H1 (cell line): ENCODE data around the gene LMO2. TPM values are rescaled to one million over a fixed set of nuclear protein-coding genes. Genes with fewer than 3 reads are reported as not detected.

Source experiments
- CTCF ChIA-PET: fragments of 300-600 bp; sonication (Branson Sonifier 250); formaldehyde crosslinking; loops from one replicate; lab custom pipeline; 2021; ENCODE audit not compliant: partially characterized antibody; lab: Charles Lee
- POLR2A ChIA-PET: fragments of 300-600 bp; sonication (Branson Sonifier 250); formaldehyde crosslinking; loops from one replicate; lab custom pipeline; 2021; ENCODE audit warnings: inconsistent platforms; ENCODE audit not compliant: partially characterized antibody; lab: Charles Lee
- DNase-seq, 2 experiments: peaks; one replicate each; pipeline versions ENCODE4 v3.0.0 to v3.0.0-alpha.2; 2010 to 2022; ENCODE audit warnings: low spot score in 2 of 2, low read depth in 1 of 2, mixed read lengths in 1 of 2
- FAIRE-seq: peaks from 2 replicates; lab custom pipeline; 2011; peaks lifted over from hg19 to GRCh38; lab: Jason Lieb, UNC
- H2AFZ ChIP-seq: 2 replicates; pipeline ENCODE4 v1.8.1; 2012; ENCODE audit warnings: low read length, inconsistent platforms
- H2AK5ac ChIP-seq: 2 replicates; pipeline ENCODE4 v1.6.1; 2013; ENCODE audit warnings: low read depth, low read length
- H2BK120ac ChIP-seq: replicated peaks from 2 replicates; pipeline ENCODE3; 2013; ENCODE audit warnings: low read depth, low read length, inconsistent platforms
- H2BK12ac ChIP-seq: 2 replicates; pipeline ENCODE4 v1.6.1; 2013; ENCODE audit warnings: low read depth, low read length
- H2BK15ac ChIP-seq: 2 replicates; pipeline ENCODE4 v1.6.1; 2013; ENCODE audit warnings: low read length
- H2BK20ac ChIP-seq: 2 replicates; pipeline ENCODE4 v1.6.1; 2013; ENCODE audit warnings: low read length
- H2BK5ac ChIP-seq: 2 replicates; pipeline ENCODE4 v1.6.1; 2013; ENCODE audit warnings: low read depth, low read length
- H3K14ac ChIP-seq: 2 replicates; pipeline ENCODE4 v1.6.1; 2013; ENCODE audit warnings: inconsistent platforms; ENCODE audit not compliant: insufficient read length
- H3K18ac ChIP-seq: 2 replicates; pipeline ENCODE4 v1.6.1; 2013; ENCODE audit warnings: low read length; ENCODE audit errors: extremely low read depth
- H3K23ac ChIP-seq: 2 replicates; pipeline ENCODE4 v1.6.1; 2013; ENCODE audit warnings: inconsistent platforms; ENCODE audit not compliant: insufficient read length
- H3K23me2 ChIP-seq: 2 replicates; pipeline ENCODE4 v1.6.1; 2013; ENCODE audit warnings: low read depth, low read length
- H3K27ac ChIP-seq: 2 replicates; pipeline ENCODE4 v1.6.1; 2011; ENCODE audit warnings: low read depth, low read length, inconsistent platforms
- H3K27me3 ChIP-seq, 4 experiments: replicated peaks in 1 of 4; 1 replicate in 1 of 4; 2 replicates in 3 of 4; pipeline versions ENCODE4 v1.6.1 to v1.8.1; 2011 to 2013; ENCODE audit warnings: low read length in 3 of 4, mild to moderate bottlenecking in 3 of 4, inconsistent platforms in 2 of 4, mixed read lengths in 2 of 4, moderate library complexity in 1 of 4; ENCODE audit not compliant: control insufficient read depth in 3 of 4, insufficient read depth in 3 of 4; ENCODE audit errors: extremely low read depth in 1 of 4
- H3K36me3 ChIP-seq, 4 experiments: 2 replicates each; pipeline versions ENCODE4 v1.6.1 to v1.8.1; 2011 to 2013; ENCODE audit warnings: mild to moderate bottlenecking in 4 of 4, low read length in 3 of 4, moderate library complexity in 2 of 4, control low read depth in 1 of 4, inconsistent platforms in 1 of 4; ENCODE audit not compliant: insufficient read depth in 4 of 4, control insufficient read depth in 2 of 4
- H3K4ac ChIP-seq: replicated peaks from 2 replicates; pipeline ENCODE3; 2013; ENCODE audit warnings: low read length, low read depth, mixed read lengths, inconsistent platforms; ENCODE audit not compliant: insufficient read length
- H3K4me1 ChIP-seq, 4 experiments: replicated peaks in 1 of 4; 1 replicate in 1 of 4; 2 replicates in 3 of 4; pipeline versions ENCODE4 v1.6.1 to v1.8.1; 2011 to 2013; ENCODE audit warnings: low read length in 3 of 4, inconsistent platforms in 2 of 4, mixed read lengths in 1 of 4; ENCODE audit not compliant: insufficient read depth in 4 of 4, control insufficient read depth in 3 of 4
- H3K4me2 ChIP-seq, 2 experiments: 2 replicates each; pipeline versions ENCODE4 v1.6.1 to v1.8.1; 2011 to 2013; ENCODE audit warnings: low read depth in 2 of 2, low read length in 2 of 2, control low read depth in 1 of 2, inconsistent platforms in 1 of 2, mild to moderate bottlenecking in 1 of 2; ENCODE audit not compliant: insufficient read depth in 1 of 2
- H3K4me3 ChIP-seq, 4 experiments: fragments of 200-600, 300-600 bp in 1 of 4; sonication (generic), shearing (Covaris generic), sonication (Bioruptor Twin) in 1 of 4; 2 replicates each; pipeline versions ENCODE4 v1.5.1 to v1.8.1; 2011 to 2016; ENCODE audit warnings: low read length in 4 of 4, low read depth in 3 of 4, control low read depth in 2 of 4, inconsistent platforms in 2 of 4, mild to moderate bottlenecking in 2 of 4, mixed read lengths in 1 of 4, moderate library complexity in 1 of 4; ENCODE audit not compliant: insufficient read depth in 2 of 4; ENCODE audit errors: extremely low read depth in 1 of 4
- H3K56ac ChIP-seq: replicated peaks from 2 replicates; pipeline ENCODE3; 2013; ENCODE audit warnings: low read depth, mild to moderate bottlenecking, mixed read lengths, low read length, inconsistent platforms; ENCODE audit not compliant: insufficient read length
- H3K79me1 ChIP-seq: 2 replicates; pipeline ENCODE4 v1.6.1; 2013; ENCODE audit warnings: low read depth, low read length, control low read depth
- H3K79me2 ChIP-seq, 2 experiments: 2 replicates each; pipeline versions ENCODE4 v1.6.1 to v1.8.1; 2012 to 2013; ENCODE audit warnings: low read length in 2 of 2, mild to moderate bottlenecking in 2 of 2, inconsistent platforms in 1 of 2; ENCODE audit not compliant: insufficient read depth in 2 of 2, control insufficient read depth in 1 of 2
- H3K9ac ChIP-seq, 4 experiments: replicated peaks in 1 of 4; 1 replicate in 1 of 4; 2 replicates in 3 of 4; pipeline versions ENCODE4 v1.6.1 to v1.8.1; 2011 to 2013; ENCODE audit warnings: low read depth in 3 of 4, low read length in 3 of 4, control low read depth in 2 of 4, mild to moderate bottlenecking in 2 of 4, moderate library complexity in 2 of 4, inconsistent platforms in 1 of 4; ENCODE audit errors: extremely low read depth in 1 of 4
- H3K9me3 ChIP-seq, 2 experiments: 2 replicates each; pipeline versions ENCODE4 v1.6.1 to v1.8.1; 2012 to 2013; ENCODE audit warnings: mild to moderate bottlenecking in 2 of 2, moderate library complexity in 2 of 2, control low read depth in 1 of 2, inconsistent platforms in 1 of 2, low read depth in 1 of 2, low read length in 1 of 2, mixed read lengths in 1 of 2; ENCODE audit not compliant: insufficient read depth in 2 of 2
- H4K20me1 ChIP-seq, 2 experiments: replicated peaks in 1 of 2; 2 replicates each; pipeline versions ENCODE3 to v1.8.1; 2011 to 2013; ENCODE audit warnings: inconsistent platforms in 2 of 2, low read length in 2 of 2, mild to moderate bottlenecking in 1 of 2; ENCODE audit not compliant: insufficient read depth in 2 of 2, control insufficient read depth in 1 of 2
- H4K5ac ChIP-seq: 2 replicates; pipeline ENCODE4 v1.6.1; 2013; ENCODE audit warnings: low read length, low read depth, mixed read lengths, inconsistent platforms; ENCODE audit not compliant: insufficient read length
- H4K8ac ChIP-seq: 2 replicates; pipeline ENCODE4 v1.8.0; 2013; ENCODE audit warnings: mild to moderate bottlenecking, moderate library complexity, low read length, inconsistent platforms; ENCODE audit not compliant: insufficient read depth; ENCODE audit errors: extremely low read depth
- H4K91ac ChIP-seq: replicated peaks from 2 replicates; pipeline ENCODE3; 2013; ENCODE audit warnings: low read length, mixed read lengths, inconsistent platforms; ENCODE audit not compliant: insufficient read length
- ASH2L ChIP-seq: fragments of 200-600, 300-600 bp; sonication (generic); IDR thresholded peaks from one replicate; pipeline ENCODE4 v1.7.1; 2017; ENCODE audit warnings: low read length
- ATF3 ChIP-seq: IDR thresholded peaks from 2 replicates; pipeline ENCODE4 v1.6.1; 2011; ENCODE audit warnings: low read depth, mild to moderate bottlenecking, low read length; ENCODE audit not compliant: insufficient read depth
- BRCA1 ChIP-seq: IDR thresholded peaks from 2 replicates; pipeline ENCODE4 v1.6.1; 2012; ENCODE audit warnings: low read depth, low read length, improper control_type of control experiment
- CEBPB ChIP-seq: IDR thresholded peaks from 2 replicates; pipeline ENCODE4 v1.6.1; 2012; ENCODE audit warnings: low read depth, low read length
- EGR1 ChIP-seq: IDR thresholded peaks from 2 replicates; pipeline ENCODE4 v1.6.1; 2011; ENCODE audit warnings: low read depth, low read length, borderline replicate concordance
- EZH2 ChIP-seq: fragments of 200-600 bp; sonication (generic); IDR thresholded peaks from 2 replicates; pipeline ENCODE4 v1.7.1; 2012; ENCODE audit warnings: low read depth, mild to moderate bottlenecking, moderate library complexity, low read length, inconsistent platforms; ENCODE audit not compliant: severe bottlenecking
- HDAC6 ChIP-seq: IDR thresholded peaks from one replicate; pipeline ENCODE4 v1.7.1; 2012; ENCODE audit warnings: low read depth, mild to moderate bottlenecking, inconsistent platforms, low read length, moderate library complexity
- JUN ChIP-seq: IDR thresholded peaks from 2 replicates; pipeline ENCODE4 v1.6.1; 2011; ENCODE audit warnings: low read depth, mild to moderate bottlenecking, improper control_type of control experiment, low read length
- RXRA ChIP-seq: IDR thresholded peaks from 2 replicates; pipeline ENCODE4 v1.6.1; 2011; ENCODE audit warnings: low read depth, mild to moderate bottlenecking, low read length, moderate library complexity; ENCODE audit not compliant: insufficient read depth
- SAP30 ChIP-seq: fragments of 300-600 bp; sonication (generic); IDR thresholded peaks from 2 replicates; pipeline ENCODE4 v1.7.1; 2012; ENCODE audit warnings: low read length, moderate library complexity, mild to moderate bottlenecking, inconsistent platforms; ENCODE audit not compliant: insufficient read depth, insufficient replicate concordance
- SP2 ChIP-seq: IDR thresholded peaks from 2 replicates; pipeline ENCODE4 v1.6.1; 2012; ENCODE audit warnings: mild to moderate bottlenecking, low read length, inconsistent platforms
- TAF1 ChIP-seq: IDR thresholded peaks from 2 replicates; pipeline ENCODE4 v1.6.1; 2011; ENCODE audit warnings: mild to moderate bottlenecking, low read depth, low read length
- WGBS, 2 experiments: shearing (Covaris generic) in 1 of 2; methylation state at CpG; one replicate each; pipeline versions ENCODE4 v1.1.6 to v1.1.7; 2013 to 2015; ENCODE audit warnings: low lambda C conversion rate in 2 of 2, mixed read lengths in 2 of 2, inconsistent platforms in 1 of 2, low coverage in 1 of 2, missing lambda C conversion rate in 1 of 2; ENCODE audit not compliant: insufficient replicate concordance in 2 of 2, insufficient coverage in 1 of 2, insufficient read length in 1 of 2; ENCODE audit errors: extremely low coverage in 1 of 2, missing lambda C conversion rate in 1 of 2; 5-methylcytosine and 5-hydroxymethylcytosine counted together
- polyA plus RNA-seq, 7 experiments: library from polyadenylated mRNA; depleted of rRNA in 3 of 7; stranded (reverse) in 5 of 7; unstranded in 2 of 7; fragments of >200 nt in 5 of 7; fragments of 200-250 nt in 2 of 7; gene quantifications; 1 replicate in 5 of 7; 2 replicates in 1 of 7; 4 replicates in 1 of 7; pipeline versions ENCODE4 v1.2.1 to v1.2.3, GENCODE V29; 2011 to 2013; ENCODE audit warnings: missing spikeins in 2 of 7, mixed read lengths in 2 of 7
- total RNA-seq: library from RNA; stranded (reverse); fragmentation: NEBNext Ultra II Directional; extraction: Animal tissue kit (Norgen Biotek cat#: 25700); gene quantifications from 2 replicates; pipeline ENCODE4 v1.2.1, GENCODE V29; 2021

LMO2 gene
- total and polyA plus RNA-seq, 2 of the 8 experiments (the other 6 are each of a cell fraction or from before 2014, with no cell fraction given), result 1.6 to 2.7 TPM

- Histone ChIP-seq H2BK5ac (no peak overlapping the region), H3K79me1 (no peaks in the 10 kb centered on the region; the same call in 1 of the 2 replicates), H2AK5ac (no peak overlapping the region), H3K36me3 (no peaks in the 10 kb centered on the region), H4K20me1 (no peaks in the 10 kb centered on the region), H3K56ac (no peak overlapping the region), H3K79me2 (no peaks in the 10 kb centered on the region), H3K27ac (no peak overlapping the region), H3K4me1 (peaks cover 0 to 4% (median under 1%) of the 10 kb centered on the region in 4 experiments; a peak in 2 of 7 replicates), H2BK15ac (no peak overlapping the region), H2BK120ac (no peak overlapping the region), H3K23ac (no peak overlapping the region), H2AFZ (no peak overlapping the region), H3K4me3 (no peak overlapping the region), H3K23me2 (no peaks in the 10 kb centered on the region), H3K4ac (no peak overlapping the region), H4K8ac (no peak overlapping the region), H2BK12ac (no peak overlapping the region), H3K27me3 (peaks cover 0 to 2% (median under 1%) of the 10 kb centered on the region in 4 experiments; a peak in 3 of 7 replicates), H4K5ac (no peak overlapping the region), H3K4me2 (no peak overlapping the region; a peak in 1 of 4 replicates), H3K14ac (no peak overlapping the region), H3K18ac (no peak overlapping the region), H3K9me3 (no peaks in the 10 kb centered on the region), H2BK20ac (no peak overlapping the region), H3K9ac (no peak overlapping the region), H4K91ac (no peak overlapping the region)
- DNase-seq, result no peak
- POLR2A ChIA-PET, result interaction anchor here (1.3 kb wide), 1 partner anchor 244 kb away, joined by 3 read pairs; the partner anchor contains the start of gene NAT10
- no peak for FAIRE-seq
- 69% methylated on average over 6 of the region's 6 CpGs; no CpG with 5 or more reads in 1 of the 2 experiments for WGBS, 2 experiments
- CTCF ChIA-PET, result interaction anchor here (0.6 to 21.3 kb wide), 6 partner anchors 10 to 127 kb away, joined by 3 to 326 read pairs (median 7); no protein-coding TSS in a partner anchor
- TF ChIP-seq SAP30, result no peak
- TF ChIP-seq RXRA, result no peak
- TF ChIP-seq SP2, result no peak
- no peak for TF ChIP-seq EZH2
- TF ChIP-seq TAF1, result no peak
- TF ChIP-seq HDAC6, result no peak
- no peak for TF ChIP-seq CEBPB
- no peak for TF ChIP-seq BRCA1
- TF ChIP-seq EGR1, result no peak
- TF ChIP-seq ATF3, result no peak
- no peak for TF ChIP-seq JUN
- TF ChIP-seq ASH2L, result no peak
Observed at GRCh38 chr11:33861386-33861785, 30.5 kb downstream of the LMO2 start.
